Mesenchymal stem cell (in vitro differentiated cells and primary cell): ENCODE data around the gene SEMA3D.

Experiments
- DNase-seq: peaks from one replicate; pipeline ENCODE4 v3.0.0-alpha.2; 2013
- H2AFZ ChIP-seq: one replicate; pipeline ENCODE4 v1.6.1; 2013; ENCODE audit warnings: low read depth, mild to moderate bottlenecking, control low read depth, inconsistent platforms, low read length, moderate library complexity
- H2AK5ac ChIP-seq: 2 replicates; pipeline ENCODE4 v1.6.1; 2013; ENCODE audit warnings: low read length, moderate library complexity, mild to moderate bottlenecking, inconsistent platforms; ENCODE audit not compliant: severe bottlenecking
- H2BK120ac ChIP-seq: one replicate; pipeline ENCODE4 v1.6.1; 2013; ENCODE audit warnings: low read depth, mild to moderate bottlenecking, inconsistent platforms, low read length, moderate library complexity
- H2BK12ac ChIP-seq, 2 experiments: one replicate each; pipeline ENCODE4 v1.6.1; 2013; ENCODE audit warnings: inconsistent platforms in 2 of 2, low read length in 2 of 2, mild to moderate bottlenecking in 2 of 2, moderate library complexity in 2 of 2, control low read depth in 1 of 2
- H2BK15ac ChIP-seq: one replicate; pipeline ENCODE4 v1.6.1; 2013; ENCODE audit warnings: mild to moderate bottlenecking, low read depth, inconsistent platforms; ENCODE audit not compliant: poor library complexity, severe bottlenecking
- H2BK5ac ChIP-seq: 2 replicates; pipeline ENCODE4 v1.6.1; 2013; ENCODE audit warnings: low read depth, mild to moderate bottlenecking, low read length, control low read depth, inconsistent platforms; ENCODE audit not compliant: poor library complexity, severe bottlenecking
- H3K14ac ChIP-seq, 2 experiments: one replicate each; pipeline ENCODE4 v1.6.1; 2013; ENCODE audit warnings: inconsistent platforms in 2 of 2, low read length in 2 of 2, control low read depth in 1 of 2, mild to moderate bottlenecking in 1 of 2, moderate library complexity in 1 of 2
- H3K18ac ChIP-seq, 2 experiments: one replicate each; pipeline ENCODE4 v1.6.1; 2013; ENCODE audit warnings: inconsistent platforms in 2 of 2, low read length in 2 of 2, control low read depth in 1 of 2, low read depth in 1 of 2, mild to moderate bottlenecking in 1 of 2
- H3K23ac ChIP-seq, 2 experiments: one replicate each; pipeline ENCODE4 v1.6.1; 2013; ENCODE audit warnings: inconsistent platforms in 2 of 2, low read length in 2 of 2, mild to moderate bottlenecking in 2 of 2, moderate library complexity in 2 of 2, control low read depth in 1 of 2
- H3K27ac ChIP-seq: 2 replicates; pipeline ENCODE4 v1.5.1; 2013; ENCODE audit warnings: mild to moderate bottlenecking, moderate library complexity, low read length, control low read depth, inconsistent platforms; ENCODE audit not compliant: poor library complexity, severe bottlenecking
- H3K27me3 ChIP-seq, 2 experiments: 2 replicates each; pipeline versions ENCODE4 v1.6.1 to v1.7.0; 2013; ENCODE audit warnings: low read length in 2 of 2, mild to moderate bottlenecking in 2 of 2, moderate library complexity in 2 of 2, control low read depth in 1 of 2, inconsistent platforms in 1 of 2; ENCODE audit not compliant: control insufficient read depth in 1 of 2, insufficient read depth in 1 of 2
- H3K36me3 ChIP-seq, 2 experiments: 2 replicates each; pipeline versions ENCODE4 v1.6.1 to v1.7.0; 2013; ENCODE audit warnings: low read length in 2 of 2, control low read depth in 1 of 2, inconsistent platforms in 1 of 2, low read depth in 1 of 2, mild to moderate bottlenecking in 1 of 2; ENCODE audit not compliant: insufficient read depth in 2 of 2, control insufficient read depth in 1 of 2
- H3K4ac ChIP-seq, 2 experiments: one replicate each; pipeline ENCODE4 v1.6.1; 2013; ENCODE audit warnings: inconsistent platforms in 2 of 2, low read length in 2 of 2, mild to moderate bottlenecking in 2 of 2, moderate library complexity in 2 of 2, control low read depth in 1 of 2, low read depth in 1 of 2
- H3K4me1 ChIP-seq: 2 replicates; pipeline ENCODE4 v1.6.1; 2013; ENCODE audit warnings: low read depth, low read length, control low read depth; ENCODE audit not compliant: control insufficient read depth, insufficient read depth
- H3K4me2 ChIP-seq: 2 replicates; pipeline ENCODE4 v1.6.1; 2013; ENCODE audit warnings: low read length, mild to moderate bottlenecking, inconsistent platforms; ENCODE audit not compliant: poor library complexity, severe bottlenecking
- H3K4me3 ChIP-seq, 2 experiments: 2 replicates each; pipeline versions ENCODE4 v1.5.1 to v1.7.0; 2013; ENCODE audit warnings: low read length in 2 of 2, mild to moderate bottlenecking in 2 of 2, control low read depth in 1 of 2, low read depth in 1 of 2; ENCODE audit not compliant: insufficient read depth in 1 of 2
- H3K79me1 ChIP-seq: replicated peaks from 2 replicates; pipeline ENCODE4 v1.6.1; 2013; ENCODE audit warnings: mild to moderate bottlenecking, control low read depth, low read length, inconsistent platforms; ENCODE audit not compliant: poor library complexity, severe bottlenecking
- H3K9ac ChIP-seq: 2 replicates; pipeline ENCODE4 v1.7.0; 2013; ENCODE audit warnings: mild to moderate bottlenecking, low read length, moderate library complexity
- H3K9me3 ChIP-seq: 2 replicates; pipeline ENCODE4 v1.7.0; 2013; ENCODE audit warnings: mild to moderate bottlenecking, low read length; ENCODE audit not compliant: control insufficient read depth
- H4K8ac ChIP-seq: one replicate; pipeline ENCODE4 v1.6.1; 2013; ENCODE audit warnings: inconsistent platforms, mild to moderate bottlenecking, low read length, moderate library complexity
- H4K91ac ChIP-seq: one replicate; pipeline ENCODE4 v1.6.1; 2013; ENCODE audit warnings: mild to moderate bottlenecking, low read length, inconsistent platforms
- WGBS: methylation state at CpG from one replicate; pipeline ENCODE4 v1.1.7; 2013; ENCODE audit warnings: mixed read lengths; 5-methylcytosine and 5-hydroxymethylcytosine counted together

SEMA3D gene

DNA sequence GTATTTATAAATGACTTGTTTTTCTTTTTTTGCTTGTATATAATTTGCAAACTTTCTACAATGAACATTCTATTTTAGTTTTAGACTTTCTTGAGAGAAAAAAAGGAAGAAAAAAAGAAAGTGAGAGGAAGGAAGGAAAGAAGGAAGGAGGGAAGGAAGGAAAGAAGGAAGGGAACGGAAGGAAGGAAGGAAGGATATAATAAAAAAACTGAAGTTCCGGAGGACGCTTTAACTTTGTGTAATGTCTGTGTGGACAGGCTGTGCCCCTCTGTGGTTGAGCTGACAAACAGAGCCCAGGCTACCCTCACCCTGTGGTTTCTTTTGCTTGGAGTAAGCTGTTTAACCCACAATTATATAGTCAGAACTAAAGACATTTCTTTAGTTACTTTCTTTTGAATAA lies 108.7 kb downstream of the SEMA3D start:
- no peak overlapping the region for H3K27ac ChIP-seq
- H3K4me3 ChIP-seq = no peak overlapping the region
- H2BK12ac ChIP-seq = no peak overlapping the region
- H4K8ac ChIP-seq = no peak overlapping the region
- no peaks in the 10 kb centered on the region for H3K36me3 ChIP-seq
- 82% methylated on average over 3 of the region's 3 CpGs for WGBS
- H2BK15ac ChIP-seq = no peak overlapping the region
- DNase-seq = no peak
- H4K91ac ChIP-seq = no peak overlapping the region
- H2AFZ ChIP-seq = no peak overlapping the region
- H3K14ac ChIP-seq = no peak overlapping the region
- H3K9ac ChIP-seq = no peak overlapping the region
- no peak overlapping the region for H3K4ac ChIP-seq
- no peaks in the 10 kb centered on the region for H3K79me1 ChIP-seq
- H2AK5ac ChIP-seq = no peak overlapping the region
- H3K23ac ChIP-seq = no peak overlapping the region
- no peaks in the 10 kb centered on the region for H3K27me3 ChIP-seq
- H3K18ac ChIP-seq = no peak overlapping the region
- no peak overlapping the region for H2BK120ac ChIP-seq
- no peak overlapping the region for H2BK5ac ChIP-seq
- H3K4me2 ChIP-seq = no peak overlapping the region
- no peaks in the 10 kb centered on the region for H3K9me3 ChIP-seq
- H3K4me1 ChIP-seq = no peaks in the 10 kb centered on the region

GRCh38 chr7:85075864-85076263 lies 111.0 kb downstream of the SEMA3D start:
- no CpG with 5 or more reads among the region's 2 CpGs for WGBS
- Histone ChIP-seq H3K4me1 (peaks cover under 1% of the 10 kb centered on the region), H2BK5ac (no peak overlapping the region), H3K9me3 (no peaks in the 10 kb centered on the region), H3K4ac (no peak overlapping the region), H2BK120ac (no peak overlapping the region), H3K9ac (no peak overlapping the region), H3K23ac (no peak overlapping the region), H3K14ac (no peak overlapping the region), H2BK15ac (no peak overlapping the region), H3K36me3 (no peaks in the 10 kb centered on the region), H3K4me2 (no peak overlapping the region), H2AFZ (no peak overlapping the region), H4K91ac (no peak overlapping the region), H4K8ac (no peak overlapping the region), H2BK12ac (no peak overlapping the region), H2AK5ac (no peak overlapping the region), H3K79me1 (no peaks in the 10 kb centered on the region), H3K27ac (no peak overlapping the region), H3K18ac (no peak overlapping the region), H3K27me3 (no peaks in the 10 kb centered on the region), H3K4me3 (no peak overlapping the region)
- no peak for DNase-seq

DNA sequence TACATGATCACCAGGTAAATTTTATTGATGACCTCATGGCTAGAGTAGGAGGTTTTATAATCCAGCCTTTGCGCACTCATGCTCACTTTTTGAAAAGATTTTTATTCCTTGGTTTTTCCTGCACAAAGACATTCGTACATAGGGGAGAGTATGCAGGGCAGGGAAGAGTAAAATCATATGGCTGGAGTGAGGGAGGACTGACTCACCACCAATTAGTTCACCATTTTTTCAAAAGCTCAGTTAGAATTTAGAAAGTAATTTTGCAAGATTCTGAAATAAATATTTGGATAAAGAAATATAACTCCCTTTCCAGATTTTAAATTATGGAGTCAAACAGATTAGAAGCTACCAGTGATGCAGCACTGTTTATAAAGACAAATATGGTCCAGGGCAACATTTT lies 111.9 kb downstream of the SEMA3D start:
- Histone ChIP-seq H3K4ac (no peak overlapping the region), H4K8ac (no peak overlapping the region), H3K9ac (no peak overlapping the region), H2AFZ (no peak overlapping the region), H3K79me1 (no peaks in the 10 kb centered on the region), H2BK120ac (no peak overlapping the region), H3K4me2 (no peak overlapping the region), H3K4me1 (peaks cover 3% of the 10 kb centered on the region), H3K27me3 (no peaks in the 10 kb centered on the region), H3K18ac (no peak overlapping the region), H3K9me3 (no peaks in the 10 kb centered on the region), H3K27ac (no peak overlapping the region), H3K4me3 (no peak overlapping the region), H3K36me3 (no peaks in the 10 kb centered on the region), H3K14ac (no peak overlapping the region), H2BK5ac (no peak overlapping the region), H4K91ac (no peak overlapping the region), H2AK5ac (no peak overlapping the region), H3K23ac (no peak overlapping the region), H2BK15ac (no peak overlapping the region), H2BK12ac (no peak overlapping the region)
- WGBS = 89% methylated on average over 2 of the region's 2 CpGs
- no peak for DNase-seq

DNA sequence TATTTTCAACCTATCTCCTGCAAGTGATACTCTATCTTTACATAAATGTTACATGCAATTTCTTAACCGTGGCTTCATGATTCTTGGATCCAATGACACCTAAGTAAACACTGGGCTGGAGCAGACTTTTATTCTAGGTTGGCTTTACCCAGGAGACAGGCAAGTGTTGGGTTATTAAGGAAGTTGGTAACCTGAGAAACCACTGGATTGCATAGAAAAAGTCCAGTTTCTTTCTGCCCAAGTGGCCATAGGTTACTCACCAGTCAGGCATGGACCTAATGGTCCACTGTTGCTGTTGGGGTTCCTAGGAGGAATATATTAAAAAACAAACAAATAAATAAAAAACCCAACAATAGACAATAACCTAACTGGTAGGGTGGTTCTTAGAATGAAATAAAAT lies 112.8 kb downstream of the SEMA3D start:
- WGBS = 85% methylated on average over 1 of the region's 1 CpG
- Histone ChIP-seq H2BK12ac (no peak overlapping the region), H2BK5ac (no peak overlapping the region), H3K36me3 (no peaks in the 10 kb centered on the region), H3K9ac (no peak overlapping the region), H3K23ac (no peak overlapping the region), H3K18ac (no peak overlapping the region), H3K79me1 (no peaks in the 10 kb centered on the region), H3K9me3 (no peaks in the 10 kb centered on the region), H4K91ac (no peak overlapping the region), H3K4ac (no peak overlapping the region), H3K14ac (no peak overlapping the region), H2AFZ (no peak overlapping the region), H3K4me3 (no peak overlapping the region), H2BK15ac (no peak overlapping the region), H3K27ac (no peak overlapping the region), H2AK5ac (no peak overlapping the region), H3K4me2 (no peak overlapping the region), H4K8ac (no peak overlapping the region), H3K4me1 (peaks cover 3% of the 10 kb centered on the region), H3K27me3 (no peaks in the 10 kb centered on the region), H2BK120ac (no peak overlapping the region)
- DNase-seq = no peak
